Omental fat pad (tissue), 4 donors: ENCODE measurements around the gene TP53. TPM values are rescaled to one million over a fixed set of nuclear protein-coding genes. Genes with fewer than 3 reads are reported as not detected.
A peak's percentile ranks its signal among the peaks of the same experiment; 100 is the strongest.

ENCODE experiments used
- ATAC-seq: fragments of 150-250 bp; one replicate; pipeline ENCODE4 v1.9.1; 2016; ENCODE audit warnings: mild to moderate bottlenecking, moderate library complexity; ENCODE audit not compliant: low FRiP score
- DNase-seq: peaks from one replicate; pipeline ENCODE4 v3.0.0-alpha.2; 2019; ENCODE audit warnings: low spot score
- total RNA-seq, 4 donors: library from RNA; depleted of rRNA; stranded (reverse); fragments of >200 nt; gene quantifications; one replicate each; pipeline ENCODE4 v1.1.0, GENCODE V29; 2016
- TF ChIP-seq, protein P1 (sequence below), 3 donors: fragments of 450-650 bp; IDR thresholded peaks; one replicate each; pipeline ENCODE4 v1.5.1; 2016 to 2017; ENCODE audit warnings: antibody characterized with exemption in 3 of 3, mild to moderate bottlenecking in 3 of 3, moderate library complexity in 2 of 3

Gene TP53
- total RNA-seq, 4 donors from 2014 or later: 18.1 to 26.3 (median 19.3) TPM

DNA sequence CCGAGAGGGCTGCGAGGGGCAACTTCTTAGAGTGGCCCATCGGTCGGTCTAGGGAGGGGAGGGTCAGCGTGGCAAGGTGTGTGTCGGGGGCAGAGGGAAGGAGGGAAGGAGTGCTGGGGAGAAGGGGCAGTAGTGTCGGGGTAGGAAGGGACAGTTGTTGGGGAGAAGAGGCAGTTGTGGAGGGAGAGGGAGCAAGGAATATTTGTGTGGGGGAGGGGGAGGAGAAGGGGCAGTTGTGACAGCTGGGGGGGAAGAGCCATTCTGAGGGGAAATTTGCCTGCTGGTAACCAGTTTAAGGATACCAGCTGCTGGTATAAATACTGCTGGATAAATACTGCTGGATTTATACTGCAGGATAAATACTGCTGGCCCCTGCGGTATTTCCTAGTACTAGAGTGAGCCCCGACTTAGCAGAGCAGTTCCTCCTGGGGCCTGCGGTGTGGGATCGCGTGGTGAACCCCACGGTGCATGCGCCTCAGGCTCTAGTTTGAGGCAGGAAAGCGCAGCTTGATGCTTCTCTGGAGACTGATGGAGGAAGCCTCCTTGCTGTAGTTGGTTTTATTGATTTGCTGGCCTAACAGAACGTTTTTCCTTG lies 30.6 kb upstream of the TP53 start:
- no peak for ATAC-seq
- no peak for DNase-seq
- TF ChIP-seq, protein P1, sequence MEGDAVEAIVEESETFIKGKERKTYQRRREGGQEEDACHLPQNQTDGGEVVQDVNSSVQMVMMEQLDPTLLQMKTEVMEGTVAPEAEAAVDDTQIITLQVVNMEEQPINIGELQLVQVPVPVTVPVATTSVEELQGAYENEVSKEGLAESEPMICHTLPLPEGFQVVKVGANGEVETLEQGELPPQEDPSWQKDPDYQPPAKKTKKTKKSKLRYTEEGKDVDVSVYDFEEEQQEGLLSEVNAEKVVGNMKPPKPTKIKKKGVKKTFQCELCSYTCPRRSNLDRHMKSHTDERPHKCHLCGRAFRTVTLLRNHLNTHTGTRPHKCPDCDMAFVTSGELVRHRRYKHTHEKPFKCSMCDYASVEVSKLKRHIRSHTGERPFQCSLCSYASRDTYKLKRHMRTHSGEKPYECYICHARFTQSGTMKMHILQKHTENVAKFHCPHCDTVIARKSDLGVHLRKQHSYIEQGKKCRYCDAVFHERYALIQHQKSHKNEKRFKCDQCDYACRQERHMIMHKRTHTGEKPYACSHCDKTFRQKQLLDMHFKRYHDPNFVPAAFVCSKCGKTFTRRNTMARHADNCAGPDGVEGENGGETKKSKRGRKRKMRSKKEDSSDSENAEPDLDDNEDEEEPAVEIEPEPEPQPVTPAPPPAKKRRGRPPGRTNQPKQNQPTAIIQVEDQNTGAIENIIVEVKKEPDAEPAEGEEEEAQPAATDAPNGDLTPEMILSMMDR (IDR thresholded peaks at IDR 0.05): no peak

DNA sequence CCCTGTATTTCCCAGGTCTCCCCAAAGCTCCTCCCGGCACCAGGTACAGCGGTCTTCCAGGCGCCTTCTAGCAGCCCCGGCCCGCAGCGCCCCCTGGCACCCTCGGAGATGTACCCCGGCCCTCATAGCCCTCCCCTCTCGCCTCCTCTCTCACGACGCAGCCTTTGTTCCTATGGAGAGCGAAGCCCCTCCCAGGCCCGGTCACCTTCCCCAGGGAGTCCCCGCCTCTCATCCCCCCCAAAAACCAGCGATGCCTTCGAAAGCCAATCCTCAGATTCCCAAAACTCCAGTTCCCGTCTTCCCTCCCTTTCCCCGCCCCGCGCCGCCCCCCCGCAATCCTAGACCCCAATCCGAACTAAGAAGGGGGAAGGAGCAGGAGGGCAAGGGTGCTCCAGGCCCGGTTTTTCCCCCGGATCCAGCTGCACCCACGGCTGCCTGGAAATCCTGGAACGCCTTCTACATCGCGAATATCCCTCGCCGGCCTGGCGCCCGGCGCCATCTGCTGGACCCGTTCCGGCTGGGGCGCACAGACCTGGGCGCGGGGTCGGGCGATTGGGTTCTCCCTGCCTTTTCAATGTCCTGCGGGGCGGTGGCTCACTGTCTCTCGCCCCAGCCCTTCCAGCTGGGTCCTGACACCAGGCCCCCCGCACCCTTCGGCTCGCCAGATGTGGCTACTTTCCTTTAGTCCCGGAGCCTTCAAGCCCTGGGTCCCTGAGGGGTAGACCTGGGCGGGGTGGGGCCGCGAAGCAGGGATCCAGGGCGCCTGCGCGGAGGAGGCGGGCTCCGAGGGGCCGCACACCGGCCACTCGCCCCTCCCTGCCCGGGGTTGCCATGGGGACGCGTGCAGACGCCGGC lies 29.8 kb upstream of the TP53 start, which contains the start of gene DNAH2:
Gene DNAH2 (plus strand): TSS at position 844 of the 855 bp plus-strand sequence. CDS start 1,991 bp downstream, outside the sequence.
- ATAC-seq (peak; percentile 91), DNase-seq (no peak)
- TF ChIP-seq, protein P1 (IDR thresholded peaks at IDR 0.05): no peak

DNA sequence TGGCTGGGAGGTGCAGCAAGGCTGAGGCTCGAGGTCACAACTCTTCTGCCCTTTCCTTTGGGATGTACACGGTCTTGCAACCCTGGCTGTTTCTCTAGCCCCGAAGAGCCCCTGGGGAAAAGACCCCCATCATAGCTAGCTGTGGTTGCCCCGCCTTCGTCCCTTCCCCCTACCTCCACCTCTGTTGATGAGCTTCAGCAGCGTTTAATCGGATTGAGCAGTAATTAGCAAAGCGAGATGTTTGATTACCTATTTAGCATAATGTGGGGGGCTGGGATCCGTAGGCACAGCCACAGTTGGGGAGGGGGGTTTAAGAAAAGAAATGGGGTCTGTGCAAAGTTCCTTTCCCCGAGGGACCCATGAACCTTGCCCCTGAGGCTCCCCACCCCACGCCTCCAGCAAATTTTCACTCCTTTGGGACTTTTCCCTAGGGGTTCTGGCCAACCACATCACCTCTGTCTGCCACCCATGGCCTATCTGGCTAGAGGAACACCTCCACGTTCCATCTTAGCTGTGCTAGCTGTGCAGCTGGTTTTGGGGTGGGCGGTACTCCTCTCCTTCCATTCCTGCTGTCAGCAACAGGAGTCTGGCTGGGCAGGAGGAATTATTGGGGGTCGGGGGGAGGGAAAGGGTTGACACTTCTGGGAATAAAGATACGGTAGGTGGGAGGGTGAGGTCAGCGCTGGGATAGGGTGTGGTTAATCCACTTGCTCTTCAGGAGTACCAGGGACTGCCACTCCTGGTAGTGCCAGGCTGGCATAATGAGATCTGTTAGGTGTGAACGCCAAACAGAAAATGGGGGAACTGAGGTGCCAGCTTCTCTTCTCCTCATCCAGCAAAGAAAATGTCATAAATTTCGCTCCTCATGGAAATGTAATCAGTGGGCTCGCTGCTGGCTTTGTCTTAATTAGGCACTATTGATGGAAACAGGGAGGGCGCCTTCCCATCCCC lies 28.9 kb upstream of the TP53 start:
- DNase-seq: no peak
- TF ChIP-seq, protein P1 (IDR thresholded peaks at IDR 0.05): no peak
- ATAC-seq: no peak

- DNase-seq (no peak), ATAC-seq (no peak)
- TF ChIP-seq, protein P1 (IDR thresholded peaks at IDR 0.05): no peak
These were observed 27.7 kb upstream of the TP53 start for GRCh38 chr17:7714721-7715594.

DNA sequence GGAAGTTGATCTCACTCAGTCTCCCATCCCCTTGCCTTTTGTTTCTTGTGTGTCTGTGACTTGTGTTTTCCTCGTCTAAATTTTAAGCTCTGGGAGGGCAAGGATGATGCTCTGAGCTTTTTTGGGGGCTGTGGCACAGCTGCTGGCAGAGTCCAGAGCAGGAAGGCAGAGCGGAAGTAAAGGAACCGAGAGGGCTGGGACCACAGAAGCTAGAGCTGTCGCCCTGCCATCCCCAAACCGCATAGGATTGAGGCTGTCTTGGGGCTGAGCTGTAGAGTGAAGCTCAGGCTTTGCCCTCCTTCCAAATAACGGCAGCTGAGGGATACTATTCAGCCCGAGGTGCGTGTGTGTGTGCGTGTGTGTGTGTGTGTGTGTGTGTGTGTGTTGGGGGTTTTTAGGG lies 26.5 kb upstream of the TP53 start:
- DNase-seq: no peak
- TF ChIP-seq, protein P1 (IDR thresholded peaks at IDR 0.05): no peak
- ATAC-seq: no peak
